ENCODE measurements around the gene PIH1D1.

Gene PIH1D1

GRCh38 chr19:49432141-49433073 is 19.2 kb downstream of the PIH1D1 start:
- DNase-seq, result peak; percentile 43

- peak; percentile 38 for DNase-seq
These were observed 20.3 kb downstream of the PIH1D1 start for GRCh38 chr19:49431330-49431749.

- no peak for DNase-seq
These were observed 20.8 kb downstream of the PIH1D1 start for GRCh38 chr19:49430678-49431329.

GRCh38 chr19:49430172-49430677 is 21.4 kb downstream of the PIH1D1 start:
- no peak for DNase-seq

- DNase-seq, result no peak
These were observed 22.8 kb downstream of the PIH1D1 start for GRCh38 chr19:49428547-49429451.

- DNase-seq, result peak; percentile 31
These were observed 23.6 kb downstream of the PIH1D1 start for GRCh38 chr19:49427855-49428546.

- DNase-seq, result no peak
These were observed 24.3 kb downstream of the PIH1D1 start for GRCh38 chr19:49427339-49427738.

GRCh38 chr19:49425922-49426592 is 25.6 kb downstream of the PIH1D1 start:
- DNase-seq, result no peak

- no peak for DNase-seq
These were observed 26.4 kb downstream of the PIH1D1 start, which contains the start of gene GFY for GRCh38 chr19:49425178-49425577. TSS of gene GFY (plus strand) at chr19:49425388. CDS start at chr19:49426431, 1,043 bp downstream.

- DNase-seq, result peak; percentile 52
These were observed 27.7 kb downstream of the PIH1D1 start for GRCh38 chr19:49423985-49424303.

- DNase-seq, result no peak
These were observed 28.3 kb downstream of the PIH1D1 start, which contains the start of gene PTH2 for GRCh38 chr19:49423071-49423984. TSS of gene PTH2 (minus strand) at chr19:49423441. CDS start at chr19:49423339, 102 bp downstream.

GRCh38 chr19:49422407-49423070 is 29.1 kb downstream of the PIH1D1 start:
- peak; percentile 59 for DNase-seq

GRCh38 chr19:49421878-49422202 is 29.8 kb downstream of the PIH1D1 start:
- no peak for DNase-seq

GRCh38 chr19:49421039-49421877 is 30.4 kb downstream of the PIH1D1 start:
- DNase-seq, result peak; percentile 46

GRCh38 chr19:49420227-49420626 is 31.4 kb downstream of the PIH1D1 start:
- no peak for DNase-seq

- no peak for DNase-seq
These were observed 32.4 kb downstream of the PIH1D1 start for GRCh38 chr19:49419173-49419572.

- no peak for DNase-seq
These were observed 33.1 kb downstream of the PIH1D1 start for GRCh38 chr19:49418511-49418910.

GRCh38 chr19:49417088-49417487 is 34.5 kb downstream of the PIH1D1 start:
- DNase-seq, result no peak

- DNase-seq, result no peak
These were observed 35.8 kb downstream of the PIH1D1 start for GRCh38 chr19:49415810-49416200.

All from CD4-positive, alpha-beta T cell treated with Interleukin-21 for 1 hour (primary cell).